C1 segment of cervical spinal cord (tissue), 14 donors: ENCODE data around the gene SETD5.

Experiments
- DNase-seq, 14 donors: peaks; one replicate each; lab custom pipeline; 2025; lab: John Stamatoyannopoulos, UW

Gene SETD5

GRCh38 chr3:9514306-9514705, 116.9 kb downstream of the SETD5 start:
- no peak for DNase-seq

- no peak for DNase-seq
Measured at GRCh38 chr3:9514956-9515355, 117.5 kb downstream of the SETD5 start.

- no peak for DNase-seq
Measured at GRCh38 chr3:9525078-9525477, 127.7 kb downstream of the SETD5 start.
